Gastroesophageal sphincter (tissue), 3 donors: ENCODE results near the gene ARL14EP.

Experiments used
- POLR2AphosphoS5 ChIP-seq: sonication (generic); formaldehyde crosslinking; IDR thresholded peaks from one replicate; pipeline ENCODE4 v1.6.1; 2017; ENCODE audit warnings: antibody characterized with exemption
- TF ChIP-seq, protein P1 (sequence below), 4 experiments: fragments of 200-600 bp in 2 of 4; fragments of 450-650 bp in 2 of 4; sonication (generic) in 1 of 4; IDR thresholded peaks; one replicate each; pipeline ENCODE4 v1.5.1; 2017 to 2019; ENCODE audit warnings: antibody characterized with exemption in 4 of 4, mild to moderate bottlenecking in 2 of 4, moderate library complexity in 2 of 4

DNA sequence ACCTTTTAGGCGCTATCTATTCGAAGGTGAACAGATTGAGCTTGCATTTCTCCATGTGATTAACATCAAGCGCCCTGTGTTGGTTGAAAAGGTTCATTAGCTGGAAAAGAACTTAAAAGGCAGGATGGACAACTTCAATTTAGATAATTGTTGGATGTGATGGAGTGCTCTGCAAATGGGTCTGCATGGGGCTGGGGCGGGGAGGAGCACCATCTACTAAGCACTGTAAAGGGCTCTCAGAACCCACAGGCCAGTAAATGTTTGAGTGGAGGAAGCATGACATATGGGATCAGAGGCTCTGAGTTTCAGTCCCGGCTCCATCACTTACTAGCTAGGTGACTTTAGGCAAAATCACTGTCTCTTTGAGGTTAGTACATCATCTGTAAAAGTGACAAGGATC lies 28.2 kb downstream of the ARL14EP start:
- no peak for TF ChIP-seq POLR2AphosphoS5
- TF ChIP-seq, protein P1, sequence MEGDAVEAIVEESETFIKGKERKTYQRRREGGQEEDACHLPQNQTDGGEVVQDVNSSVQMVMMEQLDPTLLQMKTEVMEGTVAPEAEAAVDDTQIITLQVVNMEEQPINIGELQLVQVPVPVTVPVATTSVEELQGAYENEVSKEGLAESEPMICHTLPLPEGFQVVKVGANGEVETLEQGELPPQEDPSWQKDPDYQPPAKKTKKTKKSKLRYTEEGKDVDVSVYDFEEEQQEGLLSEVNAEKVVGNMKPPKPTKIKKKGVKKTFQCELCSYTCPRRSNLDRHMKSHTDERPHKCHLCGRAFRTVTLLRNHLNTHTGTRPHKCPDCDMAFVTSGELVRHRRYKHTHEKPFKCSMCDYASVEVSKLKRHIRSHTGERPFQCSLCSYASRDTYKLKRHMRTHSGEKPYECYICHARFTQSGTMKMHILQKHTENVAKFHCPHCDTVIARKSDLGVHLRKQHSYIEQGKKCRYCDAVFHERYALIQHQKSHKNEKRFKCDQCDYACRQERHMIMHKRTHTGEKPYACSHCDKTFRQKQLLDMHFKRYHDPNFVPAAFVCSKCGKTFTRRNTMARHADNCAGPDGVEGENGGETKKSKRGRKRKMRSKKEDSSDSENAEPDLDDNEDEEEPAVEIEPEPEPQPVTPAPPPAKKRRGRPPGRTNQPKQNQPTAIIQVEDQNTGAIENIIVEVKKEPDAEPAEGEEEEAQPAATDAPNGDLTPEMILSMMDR (IDR thresholded peaks at IDR 0.05): no peak
